ENCODE measurements around the gene ERH. TPM values are rescaled to one million over a fixed set of nuclear protein-coding genes. Genes with fewer than 3 reads are reported as not detected.
A peak's percentile ranks its signal among the peaks of the same experiment; 100 is the strongest.

The ERH gene
- total RNA-seq, 1 donor from 2014 or later = 223 TPM

GRCh38 chr14:69344171-69344570 is 53.9 kb downstream of the ERH start:
- Mint-ChIP-seq H3K9me3 (ENCODE audit: unreplicated experiment) (peaks cover 4% of the 10 kb centered on the region), H3K4me1 (ENCODE audit: low read depth, unreplicated experiment) (peaks cover 8% of the 10 kb centered on the region), H3K36me3 (ENCODE audit: unreplicated experiment) (peaks cover 3% of the 10 kb centered on the region), H3K27me3 (ENCODE audit: unreplicated experiment) (peaks cover 9% of the 10 kb centered on the region), H3K27ac (ENCODE audit: unreplicated experiment) (no peak overlapping the region), H3K4me3 (ENCODE audit: unreplicated experiment) (no peak overlapping the region)
- no peak for DNase-seq
- TF ChIP-seq CTCF (IDR thresholded peaks at IDR 0.05; ENCODE audit: partially characterized antibody, unreplicated experiment) = no peak

DNA sequence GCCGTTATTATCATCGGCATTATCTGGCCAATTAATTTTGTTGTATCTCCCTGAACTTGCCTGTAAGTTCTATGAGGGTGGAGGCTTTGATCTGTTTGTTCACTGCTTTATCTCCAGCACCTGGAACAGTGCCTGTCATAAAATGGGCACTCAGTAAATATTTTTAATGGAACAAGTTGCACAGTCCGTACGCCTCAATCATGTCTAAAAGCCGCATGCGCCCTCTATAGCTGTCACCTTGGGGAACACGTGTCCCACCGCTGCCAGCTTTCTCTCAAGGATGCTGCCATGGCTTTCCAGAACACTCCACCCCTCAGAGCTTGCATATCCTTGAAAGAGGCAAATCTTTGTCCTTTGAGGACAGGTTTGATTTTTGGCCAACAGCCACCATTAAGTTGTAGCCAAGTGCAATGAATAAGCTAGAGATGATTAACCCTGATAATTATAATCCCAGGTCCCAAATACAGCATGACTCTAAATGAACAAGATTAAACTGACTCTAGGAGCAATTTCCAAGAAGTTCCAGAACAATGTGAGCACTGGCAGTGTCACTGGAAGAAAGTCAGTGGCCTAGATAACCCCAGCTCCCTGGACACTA is 55.1 kb downstream of the ERH start:
- H3K36me3 Mint-ChIP-seq (ENCODE audit: unreplicated experiment) = peaks cover 3% of the 10 kb centered on the region
- peaks cover 4% of the 10 kb centered on the region for H3K9me3 Mint-ChIP-seq (ENCODE audit: unreplicated experiment)
- H3K4me3 Mint-ChIP-seq (ENCODE audit: unreplicated experiment) = no peak overlapping the region
- no peak for DNase-seq
- TF ChIP-seq CTCF (IDR thresholded peaks at IDR 0.05; ENCODE audit: partially characterized antibody, unreplicated experiment) = no peak
- peaks cover 9% of the 10 kb centered on the region for H3K27me3 Mint-ChIP-seq (ENCODE audit: unreplicated experiment)
- H3K4me1 Mint-ChIP-seq (ENCODE audit: low read depth, unreplicated experiment) = peaks cover 8% of the 10 kb centered on the region
- no peak overlapping the region for H3K27ac Mint-ChIP-seq (ENCODE audit: unreplicated experiment)

- no peak for DNase-seq
- Mint-ChIP-seq H3K27me3 (ENCODE audit: unreplicated experiment) (peaks cover 10% of the 10 kb centered on the region), H3K4me3 (ENCODE audit: unreplicated experiment) (no peak overlapping the region), H3K9me3 (ENCODE audit: unreplicated experiment) (peaks cover 4% of the 10 kb centered on the region), H3K36me3 (ENCODE audit: unreplicated experiment) (peaks cover 8% of the 10 kb centered on the region), H3K27ac (ENCODE audit: unreplicated experiment) (peak overlapping the region; percentile 77), H3K4me1 (ENCODE audit: low read depth, unreplicated experiment) (peaks cover 12% of the 10 kb centered on the region)
- TF ChIP-seq CTCF (IDR thresholded peaks at IDR 0.05; ENCODE audit: partially characterized antibody, unreplicated experiment) = no peak
These were observed 58.7 kb downstream of the ERH start for GRCh38 chr14:69339426-69339825.

DNA sequence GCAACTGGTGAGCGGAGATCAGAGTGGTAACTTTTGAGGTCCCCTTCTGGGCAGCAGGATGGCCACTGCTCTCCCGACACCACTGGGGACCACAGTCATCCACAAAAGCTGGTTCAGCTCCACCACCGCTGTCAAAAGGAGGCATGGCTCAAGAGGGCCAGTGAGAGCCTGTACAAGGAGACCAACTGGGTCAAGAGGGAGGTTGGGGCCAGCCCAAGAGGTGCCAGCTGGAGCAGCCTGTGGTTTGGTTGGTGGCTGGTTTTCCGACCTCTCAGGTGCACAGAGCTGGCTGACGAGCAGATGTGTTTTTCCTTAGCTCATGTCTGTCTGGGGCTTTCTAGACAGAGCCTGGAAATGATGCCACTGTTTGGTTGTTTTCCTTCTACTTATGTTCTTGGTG is 60.1 kb downstream of the ERH start:
- Mint-ChIP-seq H3K27me3 (ENCODE audit: unreplicated experiment) (peaks cover 10% of the 10 kb centered on the region), H3K27ac (ENCODE audit: unreplicated experiment) (no peak overlapping the region), H3K9me3 (ENCODE audit: unreplicated experiment) (peaks cover 4% of the 10 kb centered on the region), H3K4me3 (ENCODE audit: unreplicated experiment) (no peak overlapping the region), H3K36me3 (ENCODE audit: unreplicated experiment) (peaks cover 8% of the 10 kb centered on the region), H3K4me1 (ENCODE audit: low read depth, unreplicated experiment) (peaks cover 12% of the 10 kb centered on the region)
- TF ChIP-seq CTCF (IDR thresholded peaks at IDR 0.05; ENCODE audit: partially characterized antibody, unreplicated experiment) = no peak
- DNase-seq = no peak

DNA sequence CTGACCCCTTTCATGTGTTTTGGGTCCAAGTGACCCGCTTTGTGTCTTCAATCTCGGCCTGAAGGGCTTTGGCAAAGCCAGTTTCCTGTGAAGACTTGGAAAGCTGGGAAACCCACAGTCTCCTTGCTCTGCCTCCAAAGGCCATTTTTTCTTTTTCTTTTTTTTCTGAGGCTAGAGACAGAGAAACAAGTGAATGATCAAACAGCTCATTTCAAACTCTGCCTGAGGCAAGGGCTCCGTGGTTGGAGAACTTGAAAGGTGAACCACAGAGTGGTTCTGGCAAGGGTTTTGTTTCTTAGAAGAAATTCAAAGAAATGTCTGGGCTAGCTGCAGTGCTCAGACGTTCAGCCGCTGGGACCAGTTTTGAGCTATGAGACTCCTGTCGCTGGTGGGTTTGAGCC is 62.7 kb downstream of the ERH start:
- Mint-ChIP-seq H3K4me1 (ENCODE audit: low read depth, unreplicated experiment) (peaks cover 10% of the 10 kb centered on the region), H3K36me3 (ENCODE audit: unreplicated experiment) (peaks cover 11% of the 10 kb centered on the region), H3K27me3 (ENCODE audit: unreplicated experiment) (peaks cover 11% of the 10 kb centered on the region), H3K9me3 (ENCODE audit: unreplicated experiment) (peaks cover 9% of the 10 kb centered on the region), H3K27ac (ENCODE audit: unreplicated experiment) (no peak overlapping the region), H3K4me3 (ENCODE audit: unreplicated experiment) (no peak overlapping the region)
- no peak for DNase-seq
- no peak for TF ChIP-seq CTCF (IDR thresholded peaks at IDR 0.05; ENCODE audit: partially characterized antibody, unreplicated experiment)

Data from glutamatergic neuron (in vitro differentiated cells).